GM12878 (cell line): ENCODE measurements around the gene KRT82.

ENCODE experiments used
- CBX3 ChIP-seq: fragments of 200-600 bp; sonication (generic); IDR thresholded peaks from 2 replicates; pipeline ENCODE4 v1.6.1; 2016; ENCODE audit warnings: low read depth, borderline replicate concordance
- CHD2 ChIP-seq: IDR thresholded peaks from 2 replicates; pipeline ENCODE4 v1.6.1; 2011; ENCODE audit warnings: low read depth, low read length, improper control_type of control experiment, borderline replicate concordance
- CTCF ChIP-seq, 3 experiments: IDR thresholded peaks in 2 of 3; conservative IDR thresholded peaks in 1 of 3; 2 replicates each; pipeline ENCODE4 v1.5.1; 2011; ENCODE audit warnings: low read depth in 3 of 3, low read length in 3 of 3, mild to moderate bottlenecking in 3 of 3, control low read depth in 2 of 3, moderate library complexity in 2 of 3, inconsistent platforms in 1 of 3, mixed read lengths in 1 of 3; ENCODE audit not compliant: control insufficient read depth in 2 of 3, insufficient read depth in 1 of 3; ENCODE audit errors: extremely low read depth in 1 of 3
- ELK1 ChIP-seq: IDR thresholded peaks from 2 replicates; pipeline ENCODE4 v1.6.1; 2012; ENCODE audit warnings: low read depth, low read length, improper control_type of control experiment
- EZH2 ChIP-seq: IDR thresholded peaks from 2 replicates; pipeline ENCODE4 v1.6.1; 2012; ENCODE audit warnings: low read depth, mild to moderate bottlenecking, control low read depth, inconsistent platforms, low read length, borderline replicate concordance; ENCODE audit not compliant: control insufficient read depth
- PAX5 ChIP-seq: IDR thresholded peaks from 2 replicates; pipeline ENCODE4 v1.6.1; 2011; ENCODE audit warnings: low read depth, low read length, borderline replicate concordance

GRCh38 chr12:52380271-52380694, 25.9 kb downstream of the KRT82 start:
- TF ChIP-seq CTCF (IDR thresholded peaks at IDR 0.05 in 2 of 3, conservative IDR thresholded peaks at IDR 0.05 in 1 of 3; ENCODE audit: control insufficient read depth in 2 of 3, extremely low read depth in 1 of 3, insufficient read depth in 1 of 3, low read depth in 3 of 3, low read length in 3 of 3): peak; percentile 34 to 58 (median 40); a peak in 5 of 6 replicates
- no peak for TF ChIP-seq EZH2
- no peak for TF ChIP-seq CBX3
- TF ChIP-seq PAX5: no peak
- no peak for TF ChIP-seq CHD2
- TF ChIP-seq ELK1: no peak
